GM23338 (cell line): ENCODE measurements around the gene NLRP6. TPM values are rescaled to one million over a fixed set of nuclear protein-coding genes. Genes with fewer than 3 reads are reported as not detected.
"Not testable (repeated sequence)": the region's sequence is repeated elsewhere in the genome, so short reads cannot be mapped to it uniquely, and the experiment has no call there.

Experiments
- ATAC-seq: fragments of 200-7000 bp; cut with Tn5 transposase; 3 replicates; pipeline ENCODE4 v1.9.1; 2020
- DNase-seq: peaks from one replicate; pipeline ENCODE4 v3.0.0-alpha.2; 2015; ENCODE audit warnings: low spot score
- H2AFZ ChIP-seq: fragments of 200-600 bp; sonication (generic); 2 replicates; pipeline ENCODE4 v1.8.0; 2016; ENCODE audit warnings: antibody characterized with exemption, mild to moderate bottlenecking, moderate library complexity
- H3F3A ChIP-seq: fragments of 200-600 bp; sonication (generic); replicated peaks from 2 replicates; pipeline ENCODE4 v1.8.0; 2017; ENCODE audit warnings: antibody characterized with exemption, mixed run types, low read depth
- H3K27ac ChIP-seq: fragments of 200-600 bp; sonication (generic); 2 replicates; pipeline ENCODE4 v1.6.1; 2016; ENCODE audit warnings: low read depth
- H3K27me3 ChIP-seq: fragments of 200-600 bp; sonication (generic); 2 replicates; pipeline ENCODE4 v1.8.0; 2016; ENCODE audit warnings: mild to moderate bottlenecking, mixed run types, moderate library complexity; ENCODE audit not compliant: insufficient read depth
- H3K36me3 ChIP-seq: fragments of 200-600 bp; sonication (generic); 2 replicates; pipeline ENCODE4 v1.8.0; 2016; ENCODE audit warnings: mild to moderate bottlenecking; ENCODE audit not compliant: insufficient read depth
- H3K4me1 ChIP-seq: fragments of 200-600 bp; sonication (generic); 2 replicates; pipeline ENCODE4 v1.8.0; 2016; ENCODE audit warnings: mild to moderate bottlenecking, moderate library complexity; ENCODE audit not compliant: insufficient read depth
- H3K4me2 ChIP-seq: fragments of 200-600 bp; sonication (generic); 2 replicates; pipeline ENCODE4 v1.7.1; 2017; ENCODE audit warnings: mixed run types
- H3K4me3 ChIP-seq: fragments of 200-600 bp; sonication (generic); 2 replicates; pipeline ENCODE4 v1.6.1; 2016; ENCODE audit warnings: mixed run types
- H3K79me2 ChIP-seq: fragments of 200-600 bp; sonication (generic); replicated peaks from 2 replicates; pipeline ENCODE4 v1.8.0; 2017; ENCODE audit warnings: mild to moderate bottlenecking; ENCODE audit not compliant: insufficient read depth
- H3K9me2 ChIP-seq: fragments of 200-600 bp; sonication (generic); 2 replicates; pipeline ENCODE4 v1.8.0; 2017; ENCODE audit not compliant: insufficient read depth
- H4K20me1 ChIP-seq: fragments of 200-600 bp; sonication (generic); replicated peaks from 2 replicates; pipeline ENCODE4 v1.8.0; 2017; ENCODE audit warnings: mild to moderate bottlenecking; ENCODE audit not compliant: insufficient read depth
- H3K27ac Mint-ChIP-seq: 2 replicates; pipeline ENCODE4 v1.8.0; 2020; ENCODE audit warnings: inconsistent platforms, mild to moderate bottlenecking, moderate library complexity, mixed read lengths
- H3K27me3 Mint-ChIP-seq: 3 replicates; pipeline ENCODE4 v1.8.0; 2022; ENCODE audit warnings: low read depth, mild to moderate bottlenecking, moderate library complexity, mixed read lengths, inconsistent platforms; ENCODE audit not compliant: insufficient read depth, poor library complexity
- H3K36me3 Mint-ChIP-seq: 3 replicates; pipeline ENCODE4 v1.8.0; 2021; ENCODE audit warnings: low read depth, mild to moderate bottlenecking, inconsistent platforms, moderate library complexity, mixed read lengths
- H3K4me1 Mint-ChIP-seq: 3 replicates; pipeline ENCODE4 v1.8.0; 2020; ENCODE audit warnings: mild to moderate bottlenecking, inconsistent platforms, mixed read lengths
- H3K4me3 Mint-ChIP-seq: 3 replicates; pipeline ENCODE4 v1.8.0; 2021; ENCODE audit warnings: moderate library complexity, mild to moderate bottlenecking, inconsistent platforms, mixed read lengths
- H3K9me3 Mint-ChIP-seq: 3 replicates; pipeline ENCODE4 v1.8.0; 2020; ENCODE audit warnings: moderate library complexity, mild to moderate bottlenecking, inconsistent platforms, mixed read lengths
- CREB1 ChIP-seq: fragments of 250-450 bp; sonication (Bioruptor Pico); IDR thresholded peaks from 2 replicates; pipeline ENCODE4 v1.5.0; 2020; ENCODE audit warnings: low read depth, mild to moderate bottlenecking, moderate library complexity
- CTCF ChIP-seq, 2 experiments: fragments of 200-600 bp in 1 of 2; sonication (generic) in 1 of 2; conservative IDR thresholded peaks; 2 replicates each; pipeline versions ENCODE4 v1.5.1 to v1.6.1; 2016 to 2017; ENCODE audit warnings: antibody characterized with exemption in 2 of 2, low read depth in 2 of 2, mild to moderate bottlenecking in 2 of 2, moderate library complexity in 1 of 2
- JUNB ChIP-seq: IDR thresholded peaks from one replicate; pipeline ENCODE4 v1.6.1; 2016; ENCODE audit warnings: antibody characterized with exemption; ENCODE audit not compliant: unreplicated experiment
- NANOG ChIP-seq: IDR thresholded peaks from 2 replicates; pipeline ENCODE4 v1.6.1; 2016; ENCODE audit warnings: antibody characterized with exemption, borderline replicate concordance
- POLR2AphosphoS5 ChIP-seq: IDR thresholded peaks from 2 replicates; pipeline ENCODE4 v1.6.1; 2016; ENCODE audit warnings: antibody characterized with exemption, low read depth
- REST ChIP-seq: IDR thresholded peaks from one replicate; pipeline ENCODE4 v1.6.1; 2018; ENCODE audit warnings: antibody characterized with exemption; ENCODE audit not compliant: unreplicated experiment
- ZNF114 ChIP-seq: fragments of 250-450 bp; sonication (Bioruptor Pico); IDR thresholded peaks from 2 replicates; pipeline ENCODE4 v1.5.0; 2020; ENCODE audit warnings: mild to moderate bottlenecking, moderate library complexity
- ZNF331 ChIP-seq: fragments of 250-450 bp; sonication (Bioruptor Pico); IDR thresholded peaks from 2 replicates; pipeline ENCODE4 v1.5.0; 2020; ENCODE audit warnings: low read depth, mild to moderate bottlenecking, moderate library complexity
- ZNF462 ChIP-seq: fragments of 250-450 bp; sonication (Bioruptor Pico); IDR thresholded peaks from 2 replicates; pipeline ENCODE4 v1.5.0; 2020; ENCODE audit warnings: mild to moderate bottlenecking, moderate library complexity
- polyA plus RNA-seq: library from polyadenylated mRNA; unstranded; fragments of >200 nt; fragmentation: Nextera tagmentation; extraction: Ambion mirVana; gene quantifications from 2 replicates; pipeline ENCODE4 v1.2.1, GENCODE V29; 2016
- total RNA-seq: library from RNA; depleted of rRNA; stranded (reverse); fragments of >200 nt; shearing (Covaris generic); gene quantifications from 2 replicates; pipeline ENCODE4 v1.2.3, GENCODE V29; 2014

The NLRP6 gene
- total and polyA plus RNA-seq, 2 experiments from 2014 or later = 0.15 to 0.73 TPM

GRCh38 chr11:268716-269145 is 9.5 kb upstream of the NLRP6 start:
- H3F3A ChIP-seq, H3K27me3 Mint-ChIP-seq, H3K4me3 ChIP-seq, H3K27ac Mint-ChIP-seq, H3K27ac ChIP-seq, H3K79me2 ChIP-seq, H4K20me1 ChIP-seq, H3K4me3 Mint-ChIP-seq, H3K36me3 ChIP-seq, H3K27me3 ChIP-seq, H3K9me2 ChIP-seq: not testable (repeated sequence)
- H3K4me1 ChIP-seq = peaks cover 14% of the 10 kb centered on the region; the same call in 1 of the 2 replicates
- ATAC-seq = peak; percentile 51; the same call in 2 of the 3 replicates
- peak; percentile 27 for DNase-seq
- peaks cover 28% of the 10 kb centered on the region for H3K9me3 Mint-ChIP-seq
- H3K4me2 ChIP-seq = peak overlapping the region; percentile 13; the same call in 1 of the 2 replicates
- peak overlapping the region; percentile 11; the same call in 1 of the 2 replicates for H2AFZ ChIP-seq
- peaks cover 14% of the 10 kb centered on the region; the same call in 2 of the 3 replicates for H3K36me3 Mint-ChIP-seq
- peaks cover 16% of the 10 kb centered on the region for H3K4me1 Mint-ChIP-seq

- ATAC-seq (no peak; the same call in 2 of the 3 replicates), DNase-seq (peak; percentile 18)
- peaks cover 14% of the 10 kb centered on the region; the same call in 1 of the 2 replicates for H3K4me1 ChIP-seq
- H4K20me1 ChIP-seq = no peaks in the 10 kb centered on the region
- H3K27me3 Mint-ChIP-seq = peaks cover 10% of the 10 kb centered on the region
- no peaks in the 10 kb centered on the region for H3K79me2 ChIP-seq
- H3K27ac ChIP-seq = no peak overlapping the region
- H3K27me3 ChIP-seq = no peaks in the 10 kb centered on the region
- H3K4me3 ChIP-seq = no peak overlapping the region
- H3K27ac Mint-ChIP-seq = no peak overlapping the region; the same call in 1 of the 2 replicates
- peaks cover 23% of the 10 kb centered on the region for H3K9me3 Mint-ChIP-seq
- 0 out of 2 replicates have a peak, but pooled peaks cover 10% of the 10 kb centered on the region for H3F3A ChIP-seq
- H3K4me2 ChIP-seq = peak overlapping the region; percentile 13; the same call in 1 of the 2 replicates
- no peak overlapping the region for H3K4me3 Mint-ChIP-seq
- peak overlapping the region; percentile 11; the same call in 1 of the 2 replicates for H2AFZ ChIP-seq
- peaks cover 14% of the 10 kb centered on the region; the same call in 2 of the 3 replicates for H3K36me3 Mint-ChIP-seq
- H3K9me2 ChIP-seq = no peaks in the 10 kb centered on the region
- H3K4me1 Mint-ChIP-seq = peaks cover 16% of the 10 kb centered on the region
- 0 out of 2 replicates have a peak, but pooled peaks cover 5% of the 10 kb centered on the region for H3K36me3 ChIP-seq
- TF ChIP-seq ZNF462 (no peak), ZNF331 (CRISPR knock-in tag) (no peak), JUNB (no peak), CTCF (conservative IDR thresholded peaks at IDR 0.05; ENCODE audit: low read depth in 2 of 2) (no peak), POLR2AphosphoS5 (no peak), REST (no peak), ZNF114 (no peak), CREB1 (no peak), NANOG (no peak)
Observed at GRCh38 chr11:269146-269890, 8.9 kb upstream of the NLRP6 start.
